Ectodermal cell (in vitro differentiated cells): ENCODE results near the gene RNF126.
"Not testable (repeated sequence)": the region's sequence is repeated elsewhere in the genome, so short reads cannot be mapped to it uniquely, and the experiment has no call there.

Experiments
- H3K27ac ChIP-seq: 2 replicates; pipeline ENCODE4 v1.7.0; 2013; ENCODE audit warnings: mild to moderate bottlenecking, low read depth, low read length; ENCODE audit not compliant: insufficient read depth, poor library complexity, severe bottlenecking
- H3K27me3 ChIP-seq: 2 replicates; pipeline ENCODE4 v1.7.0; 2013; ENCODE audit warnings: mild to moderate bottlenecking, low read length; ENCODE audit not compliant: insufficient read depth, control insufficient read depth, poor library complexity, severe bottlenecking
- H3K36me3 ChIP-seq: one replicate; pipeline ENCODE4 v1.7.0; 2013; ENCODE audit warnings: low read length; ENCODE audit not compliant: control insufficient read depth, insufficient read depth
- H3K4me1 ChIP-seq: one replicate; pipeline ENCODE4 v1.7.0; 2013; ENCODE audit warnings: low read length; ENCODE audit not compliant: control insufficient read depth, insufficient read depth
- H3K4me3 ChIP-seq: 2 replicates; pipeline ENCODE4 v1.7.0; 2013; ENCODE audit warnings: low read depth, low read length, control low read depth; ENCODE audit not compliant: insufficient read depth
- H3K9me3 ChIP-seq: 2 replicates; pipeline ENCODE4 v1.7.0; 2013; ENCODE audit warnings: mild to moderate bottlenecking, low read length, moderate library complexity; ENCODE audit not compliant: control insufficient read depth
- WGBS, 2 experiments: methylation state at CpG; one replicate each; pipeline ENCODE4 v1.1.7; 2013; ENCODE audit warnings: missing lambda C conversion rate in 2 of 2; 5-methylcytosine and 5-hydroxymethylcytosine counted together

Gene RNF126

GRCh38 chr19:638906-639252 lies 24.1 kb downstream of the RNF126 start:
- H3K36me3 ChIP-seq = no peaks in the 10 kb centered on the region
- H3K9me3 ChIP-seq = no peaks in the 10 kb centered on the region
- no peak overlapping the region for H3K27ac ChIP-seq
- peak overlapping the region; percentile 31 for H3K4me3 ChIP-seq
- WGBS, 2 experiments = 66 to 71% methylated on average over 17 of the region's 17 CpGs
- peaks cover 2% of the 10 kb centered on the region for H3K4me1 ChIP-seq
- peaks cover 37% of the 10 kb centered on the region for H3K27me3 ChIP-seq

- peaks cover 32% of the 10 kb centered on the region for H3K27me3 ChIP-seq
- H3K4me3 ChIP-seq = no peak overlapping the region
- no peaks in the 10 kb centered on the region for H3K9me3 ChIP-seq
- 86 to 89% methylated on average over 16 of the region's 16 CpGs for WGBS, 2 experiments
- peaks cover 9% of the 10 kb centered on the region for H3K4me1 ChIP-seq
- H3K36me3 ChIP-seq = peaks cover 8% of the 10 kb centered on the region
- no peak overlapping the region for H3K27ac ChIP-seq
Observed at GRCh38 chr19:634975-635652, 27.9 kb downstream of the RNF126 start.

- no peaks in the 10 kb centered on the region for H3K9me3 ChIP-seq
- 31 to 33% methylated on average over 32 of the region's 32 CpGs for WGBS, 2 experiments
- H3K36me3 ChIP-seq = peaks cover 13% of the 10 kb centered on the region
- peaks cover 23% of the 10 kb centered on the region for H3K27me3 ChIP-seq
- peak overlapping the region; percentile 86 for H3K4me3 ChIP-seq
- H3K27ac ChIP-seq = no peak overlapping the region
- peaks cover 7% of the 10 kb centered on the region for H3K4me1 ChIP-seq
Observed at GRCh38 chr19:633786-634639, 29.0 kb downstream of the RNF126 start.

GRCh38 chr19:633068-633785 lies 29.8 kb downstream of the RNF126 start, which contains the start of gene POLRMT:
TSS of gene POLRMT (minus strand) at chr19:633537. CDS start at chr19:633512, 25 bp downstream.
- Histone ChIP-seq H3K4me1 (peaks cover 7% of the 10 kb centered on the region), H3K27me3 (peaks cover 15% of the 10 kb centered on the region), H3K27ac (no peak within 1 kb of the TSS), H3K9me3 (no peaks in the 10 kb centered on the region), H3K36me3 (peaks cover 20% of the 10 kb centered on the region), H3K4me3 (peak within 1 kb of the TSS; percentile 86)
- 0% methylated on average over 67 of the region's 67 CpGs for WGBS, 2 experiments

GRCh38 chr19:632579-633067 lies 30.4 kb downstream of the RNF126 start:
- peaks cover 9% of the 10 kb centered on the region for H3K27me3 ChIP-seq
- peaks cover 7% of the 10 kb centered on the region for H3K4me1 ChIP-seq
- H3K27ac ChIP-seq = no peak overlapping the region
- peaks cover 20% of the 10 kb centered on the region for H3K36me3 ChIP-seq
- peak overlapping the region; percentile 86 for H3K4me3 ChIP-seq
- no peaks in the 10 kb centered on the region for H3K9me3 ChIP-seq
- 1% methylated on average over 35 of the region's 35 CpGs for WGBS, 2 experiments

GRCh38 chr19:629961-630714 lies 32.9 kb downstream of the RNF126 start:
- WGBS, 2 experiments = 95% methylated on average over 30 of the region's 30 CpGs
- Histone ChIP-seq H3K4me3 (no peak overlapping the region), H3K9me3 (no peaks in the 10 kb centered on the region), H3K27ac (no peak overlapping the region), H3K4me1 (peaks cover 7% of the 10 kb centered on the region), H3K27me3 (no peaks in the 10 kb centered on the region), H3K36me3 (peaks cover 27% of the 10 kb centered on the region)

- not testable (repeated sequence) for H3K27me3 ChIP-seq, H3K27ac ChIP-seq, H3K9me3 ChIP-seq, H3K4me1 ChIP-seq, H3K4me3 ChIP-seq
- WGBS, 2 experiments = 93% methylated on average over 25 of the region's 25 CpGs
- peaks cover 27% of the 10 kb centered on the region for H3K36me3 ChIP-seq
Observed at GRCh38 chr19:629515-629914, 33.5 kb downstream of the RNF126 start.

- 82 to 86% methylated on average over 18 of the region's 19 CpGs for WGBS, 2 experiments
- peaks cover 7% of the 10 kb centered on the region for H3K4me1 ChIP-seq
- no peak overlapping the region for H3K27ac ChIP-seq
- H3K36me3 ChIP-seq = peaks cover 27% of the 10 kb centered on the region
- no peaks in the 10 kb centered on the region for H3K9me3 ChIP-seq
- H3K27me3 ChIP-seq = no peaks in the 10 kb centered on the region
- no peak overlapping the region for H3K4me3 ChIP-seq
Observed at GRCh38 chr19:628168-628567, 34.8 kb downstream of the RNF126 start.

- H3K27ac ChIP-seq, H3K4me1 ChIP-seq, H3K4me3 ChIP-seq, H3K9me3 ChIP-seq, H3K27me3 ChIP-seq: not testable (repeated sequence)
- 92 to 94% methylated on average over 6 of the region's 7 CpGs for WGBS, 2 experiments
- H3K36me3 ChIP-seq = peaks cover 27% of the 10 kb centered on the region
Observed at GRCh38 chr19:626566-626965, 36.4 kb downstream of the RNF126 start.
